Effector memory CD8-positive, alpha-beta T cell (primary cell): ENCODE measurements around the gene BRAT1.

Experiments
- ATAC-seq: fragments of 150-1000 bp; cut with Tn5 transposase; replicated peaks from 2 replicates; pipeline ENCODE4 v1.10.0; 2021; ENCODE audit warnings: mild to moderate bottlenecking, moderate library complexity
- DNase-seq, 3 experiments: peaks; one replicate each; pipeline ENCODE4 v3.0.0; 2021
- H3K27ac Mint-ChIP-seq, 2 donors: one replicate each; pipeline ENCODE4 v1.8.0; 2022; ENCODE audit warnings: mild to moderate bottlenecking in 2 of 2, mixed read lengths in 2 of 2, moderate library complexity in 2 of 2
- H3K27me3 Mint-ChIP-seq, 2 donors: one replicate each; pipeline ENCODE4 v1.8.0; 2022; ENCODE audit warnings: mixed read lengths in 2 of 2
- H3K36me3 Mint-ChIP-seq: one replicate; pipeline ENCODE4 v1.8.0; 2022; ENCODE audit warnings: mild to moderate bottlenecking, moderate library complexity, mixed read lengths; ENCODE audit not compliant: insufficient read depth
- H3K4me1 Mint-ChIP-seq, 2 donors: one replicate each; pipeline ENCODE4 v1.8.0; 2022; ENCODE audit warnings: low read depth in 2 of 2, mixed read lengths in 2 of 2
- H3K4me3 Mint-ChIP-seq, 2 donors: one replicate each; pipeline ENCODE4 v1.8.0; 2022; ENCODE audit warnings: mild to moderate bottlenecking in 2 of 2, mixed read lengths in 2 of 2, moderate library complexity in 2 of 2
- H3K9me3 Mint-ChIP-seq, 2 donors: one replicate each; pipeline ENCODE4 v1.8.0; 2022; ENCODE audit warnings: mixed read lengths in 2 of 2

BRAT1 gene

GRCh38 chr7:2508327-2509215 is 46.8 kb downstream of the BRAT1 start:
- Mint-ChIP-seq H3K27me3 (no peaks in the 10 kb centered on the region), H3K27ac (peak overlapping the region; percentile 92 to 93), H3K36me3 (peaks cover 27% of the 10 kb centered on the region), H3K9me3 (no peaks in the 10 kb centered on the region), H3K4me3 (peak overlapping the region; percentile 68 to 85), H3K4me1 (peaks cover 37 to 57% of the 10 kb centered on the region in 2 donors)
- DNase-seq: peak; percentile 65 to 78 (median 77)
- peak; percentile 63 for ATAC-seq

GRCh38 chr7:2507917-2508306 is 47.4 kb downstream of the BRAT1 start:
- Mint-ChIP-seq H3K36me3 (peaks cover 27% of the 10 kb centered on the region), H3K4me3 (peak overlapping the region; percentile 68 to 85), H3K27ac (peak overlapping the region; percentile 92 to 93), H3K27me3 (no peaks in the 10 kb centered on the region), H3K4me1 (peaks cover 34 to 51% of the 10 kb centered on the region in 2 donors), H3K9me3 (no peaks in the 10 kb centered on the region)
- DNase-seq (no peak), ATAC-seq (no peak)

GRCh38 chr7:2507208-2507916 is 48.0 kb downstream of the BRAT1 start:
- DNase-seq (no peak), ATAC-seq (no peak)
- Mint-ChIP-seq H3K27me3 (no peaks in the 10 kb centered on the region), H3K27ac (peak overlapping the region; percentile 92 to 93), H3K36me3 (peaks cover 22% of the 10 kb centered on the region), H3K4me3 (peak overlapping the region in 1 of 2 donors; percentile 85), H3K9me3 (no peaks in the 10 kb centered on the region), H3K4me1 (peaks cover 29 to 45% of the 10 kb centered on the region in 2 donors)

GRCh38 chr7:2505401-2505800 is 49.9 kb downstream of the BRAT1 start:
- no peak for ATAC-seq
- peaks cover 19 to 32% of the 10 kb centered on the region in 2 donors for H3K4me1 Mint-ChIP-seq
- no peak for DNase-seq
- peak overlapping the region in 1 of 2 donors; percentile 57 for H3K27ac Mint-ChIP-seq
- no peak overlapping the region for H3K4me3 Mint-ChIP-seq
- H3K36me3 Mint-ChIP-seq: peaks cover 25% of the 10 kb centered on the region
- no peaks in the 10 kb centered on the region for H3K27me3 Mint-ChIP-seq
- no peaks in the 10 kb centered on the region for H3K9me3 Mint-ChIP-seq

- H3K36me3 Mint-ChIP-seq: peaks cover 25% of the 10 kb centered on the region
- no peak overlapping the region for H3K27ac Mint-ChIP-seq
- no peak for DNase-seq
- no peaks in the 10 kb centered on the region for H3K27me3 Mint-ChIP-seq
- H3K9me3 Mint-ChIP-seq: no peaks in the 10 kb centered on the region
- peaks cover 15 to 29% of the 10 kb centered on the region in 2 donors for H3K4me1 Mint-ChIP-seq
- H3K4me3 Mint-ChIP-seq: no peak overlapping the region
- no peak for ATAC-seq
These were observed 50.4 kb downstream of the BRAT1 start for GRCh38 chr7:2504889-2505375.

- H3K36me3 Mint-ChIP-seq: peaks cover 25% of the 10 kb centered on the region
- ATAC-seq: no peak
- H3K4me3 Mint-ChIP-seq: no peak overlapping the region
- peaks cover 0 to under 1% of the 10 kb centered on the region in 2 donors for H3K27me3 Mint-ChIP-seq
- peaks cover 12 to 27% of the 10 kb centered on the region in 2 donors for H3K4me1 Mint-ChIP-seq
- DNase-seq: no peak
- H3K9me3 Mint-ChIP-seq: no peaks in the 10 kb centered on the region
- H3K27ac Mint-ChIP-seq: no peak overlapping the region
These were observed 51.0 kb downstream of the BRAT1 start for GRCh38 chr7:2504128-2504888.

- H3K9me3 Mint-ChIP-seq: no peaks in the 10 kb centered on the region
- peaks cover 19% of the 10 kb centered on the region for H3K36me3 Mint-ChIP-seq
- no peak for ATAC-seq
- H3K4me1 Mint-ChIP-seq: peaks cover 2 to 17% of the 10 kb centered on the region in 2 donors
- no peak overlapping the region for H3K4me3 Mint-ChIP-seq
- DNase-seq: no peak
- peaks cover 0 to 10% of the 10 kb centered on the region in 2 donors for H3K27me3 Mint-ChIP-seq
- no peak overlapping the region for H3K27ac Mint-ChIP-seq
These were observed 52.0 kb downstream of the BRAT1 start for GRCh38 chr7:2503056-2503941.

GRCh38 chr7:2502647-2502966 is 52.7 kb downstream of the BRAT1 start:
- peaks cover 0 to 10% of the 10 kb centered on the region in 2 donors for H3K4me1 Mint-ChIP-seq
- H3K27ac Mint-ChIP-seq: no peak overlapping the region
- H3K27me3 Mint-ChIP-seq: peaks cover 2 to 17% of the 10 kb centered on the region in 2 donors
- no peaks in the 10 kb centered on the region for H3K9me3 Mint-ChIP-seq
- no peak for DNase-seq
- H3K4me3 Mint-ChIP-seq: no peak overlapping the region
- H3K36me3 Mint-ChIP-seq: peaks cover 17% of the 10 kb centered on the region
- ATAC-seq: no peak

GRCh38 chr7:2501947-2502646 is 53.2 kb downstream of the BRAT1 start:
- Mint-ChIP-seq H3K27me3 (peaks cover 6 to 22% of the 10 kb centered on the region in 2 donors), H3K36me3 (peaks cover 13% of the 10 kb centered on the region), H3K9me3 (no peaks in the 10 kb centered on the region), H3K4me3 (no peak overlapping the region), H3K4me1 (peaks cover 0 to 8% of the 10 kb centered on the region in 2 donors), H3K27ac (no peak overlapping the region)
- DNase-seq: no peak
- ATAC-seq: no peak

- peaks cover 0 to 5% of the 10 kb centered on the region in 2 donors for H3K4me1 Mint-ChIP-seq
- peaks cover 12% of the 10 kb centered on the region for H3K36me3 Mint-ChIP-seq
- DNase-seq: no peak
These were observed 54.6 kb downstream of the BRAT1 start for GRCh38 chr7:2500701-2501100.

GRCh38 chr7:2499719-2500430 is 55.4 kb downstream of the BRAT1 start:
- DNase-seq (no peak), ATAC-seq (no peak)
- H3K27ac Mint-ChIP-seq: no peak overlapping the region
- H3K4me1 Mint-ChIP-seq: peaks cover 0 to 5% of the 10 kb centered on the region in 2 donors
- peaks cover 9% of the 10 kb centered on the region for H3K36me3 Mint-ChIP-seq
- no peaks in the 10 kb centered on the region for H3K9me3 Mint-ChIP-seq
- no peak overlapping the region for H3K4me3 Mint-ChIP-seq
- H3K27me3 Mint-ChIP-seq: peaks cover 12 to 34% of the 10 kb centered on the region in 2 donors

More at GRCh38 chr7:2500701-2501100, 54.6 kb downstream of the BRAT1 start:
- H3K9me3 Mint-ChIP-seq: no peaks in the 10 kb centered on the region
- ATAC-seq: no peak
- H3K27me3 Mint-ChIP-seq: peaks cover 12 to 34% of the 10 kb centered on the region in 2 donors
- H3K4me3 Mint-ChIP-seq: no peak overlapping the region
- no peak overlapping the region for H3K27ac Mint-ChIP-seq
